HG03378 (cell line): ENCODE data around the gene CFAP74.

Experiments
- ATAC-seq: cut with Tn5 transposase; IDR thresholded peaks from one replicate; pipeline ENCODE4 v1.9.1; 2021; ENCODE audit warnings: mild to moderate bottlenecking, moderate library complexity; ENCODE audit not compliant: unreplicated experiment

The CFAP74 gene

GRCh38 chr1:1956101-1956500, 47.5 kb downstream of the CFAP74 start:
- no peak for ATAC-seq

- no peak for ATAC-seq
Measured at GRCh38 chr1:1955621-1956094, 47.9 kb downstream of the CFAP74 start.

- ATAC-seq = no peak
Measured at GRCh38 chr1:1954831-1955441, 48.6 kb downstream of the CFAP74 start.

GRCh38 chr1:1954015-1954414, 49.6 kb downstream of the CFAP74 start:
- ATAC-seq = no peak

- ATAC-seq = no peak
Measured at GRCh38 chr1:1950940-1951339, 52.6 kb downstream of the CFAP74 start.

GRCh38 chr1:1948783-1949182, 54.8 kb downstream of the CFAP74 start:
- ATAC-seq = no peak

GRCh38 chr1:1947493-1947892, 56.1 kb downstream of the CFAP74 start:
- no peak for ATAC-seq

- no peak for ATAC-seq
Measured at GRCh38 chr1:1946540-1946939, 57.0 kb downstream of the CFAP74 start.

- ATAC-seq = no peak
Measured at GRCh38 chr1:1945782-1946393, 57.7 kb downstream of the CFAP74 start.

- no peak for ATAC-seq
Measured at GRCh38 chr1:1943834-1944570, 59.6 kb downstream of the CFAP74 start.

GRCh38 chr1:1942753-1943656, 60.6 kb downstream of the CFAP74 start:
- no peak for ATAC-seq

- no peak for ATAC-seq
Measured at GRCh38 chr1:1941868-1942752, 61.5 kb downstream of the CFAP74 start.

GRCh38 chr1:1941211-1941841, 62.3 kb downstream of the CFAP74 start:
- ATAC-seq = no peak

GRCh38 chr1:1940123-1940425, 63.5 kb downstream of the CFAP74 start:
- no peak for ATAC-seq

- ATAC-seq = no peak
Measured at GRCh38 chr1:1939296-1940122, 64.1 kb downstream of the CFAP74 start.

GRCh38 chr1:1938613-1939295, 64.8 kb downstream of the CFAP74 start:
- ATAC-seq = no peak

- ATAC-seq = no peak
Measured at GRCh38 chr1:1938276-1938573, 65.4 kb downstream of the CFAP74 start.

GRCh38 chr1:1937549-1938275, 65.9 kb downstream of the CFAP74 start:
- no peak for ATAC-seq
